H9 (cell line): ENCODE data around the gene GPR21. TPM values are rescaled to one million over a fixed set of nuclear protein-coding genes. Genes with fewer than 3 reads are reported as not detected.
A peak's percentile ranks its signal among the peaks of the same experiment; 100 is the strongest.

Experiments used
- DNase-seq: peaks from one replicate; pipeline ENCODE4 v3.0.0-alpha.2; 2017
- H2AFZ ChIP-seq: one replicate; pipeline ENCODE4 v1.6.1; 2013; ENCODE audit warnings: mild to moderate bottlenecking, low read length, control low read depth, moderate library complexity
- H2AK5ac ChIP-seq: 2 replicates; pipeline ENCODE4 v1.6.1; 2013; ENCODE audit warnings: low read length, control low read depth, mixed read lengths; ENCODE audit not compliant: insufficient read length
- H2BK120ac ChIP-seq: one replicate; pipeline ENCODE4 v1.6.1; 2013; ENCODE audit warnings: low read depth, mild to moderate bottlenecking, low read length, control low read depth, inconsistent platforms; ENCODE audit not compliant: poor library complexity, severe bottlenecking
- H2BK12ac ChIP-seq: 2 replicates; pipeline ENCODE4 v1.6.1; 2013; ENCODE audit warnings: low read length, control low read depth, mixed read lengths, low read depth; ENCODE audit not compliant: insufficient read length
- H2BK15ac ChIP-seq: 2 replicates; pipeline ENCODE4 v1.6.1; 2013; ENCODE audit warnings: low read depth, low read length, control low read depth
- H2BK20ac ChIP-seq: one replicate; pipeline ENCODE4 v1.6.1; 2013; ENCODE audit warnings: low read depth, mild to moderate bottlenecking, low read length, control low read depth, inconsistent platforms; ENCODE audit not compliant: poor library complexity, severe bottlenecking
- H2BK5ac ChIP-seq: 2 replicates; pipeline ENCODE4 v1.6.1; 2013; ENCODE audit warnings: low read length, control low read depth, mixed read lengths; ENCODE audit not compliant: insufficient read length
- H3K14ac ChIP-seq: 2 replicates; pipeline ENCODE4 v1.6.1; 2013; ENCODE audit warnings: low read length, control low read depth; ENCODE audit not compliant: insufficient read depth
- H3K18ac ChIP-seq: 2 replicates; pipeline ENCODE4 v1.6.1; 2013; ENCODE audit warnings: low read depth, mild to moderate bottlenecking, mixed read lengths, low read length, control low read depth; ENCODE audit not compliant: insufficient read length
- H3K23ac ChIP-seq: 2 replicates; pipeline ENCODE4 v1.6.1; 2013; ENCODE audit warnings: low read length, control low read depth, mixed read lengths, low read depth; ENCODE audit not compliant: insufficient read length
- H3K23me2 ChIP-seq: 2 replicates; pipeline ENCODE4 v1.6.1; 2013; ENCODE audit warnings: low read depth, mild to moderate bottlenecking, mixed read lengths, low read length, control low read depth; ENCODE audit not compliant: insufficient read length, poor library complexity, severe bottlenecking
- H3K27ac ChIP-seq: 2 replicates; pipeline ENCODE4 v1.5.1; 2013; ENCODE audit warnings: low read length, control low read depth, mixed read lengths, low read depth; ENCODE audit not compliant: insufficient read length
- H3K27me3 ChIP-seq: 2 replicates; pipeline ENCODE4 v1.6.1; 2013; ENCODE audit warnings: low read length, control low read depth, inconsistent platforms; ENCODE audit not compliant: insufficient read depth
- H3K4ac ChIP-seq: 2 replicates; pipeline ENCODE4 v1.6.1; 2013; ENCODE audit warnings: low read depth, mild to moderate bottlenecking, control low read depth, inconsistent platforms, low read length, moderate library complexity
- H3K4me1 ChIP-seq: 2 replicates; pipeline ENCODE4 v1.6.1; 2013; ENCODE audit warnings: low read length, control low read depth, inconsistent platforms; ENCODE audit not compliant: insufficient read depth
- H3K4me2 ChIP-seq: 2 replicates; pipeline ENCODE4 v1.6.1; 2013; ENCODE audit warnings: low read length, control low read depth, mixed read lengths; ENCODE audit not compliant: insufficient read length, insufficient read depth
- H3K56ac ChIP-seq: 2 replicates; pipeline ENCODE4 v1.6.1; 2013; ENCODE audit warnings: low read depth, mild to moderate bottlenecking, mixed read lengths, low read length, control low read depth; ENCODE audit not compliant: insufficient read length
- H3K79me1 ChIP-seq: 2 replicates; pipeline ENCODE4 v1.6.1; 2013; ENCODE audit warnings: low read depth, mild to moderate bottlenecking, moderate library complexity, low read length, control low read depth, inconsistent platforms; ENCODE audit not compliant: insufficient read depth, poor library complexity, severe bottlenecking
- H3K79me2 ChIP-seq: 2 replicates; pipeline ENCODE4 v1.6.1; 2013; ENCODE audit warnings: low read length, control low read depth, inconsistent platforms; ENCODE audit not compliant: insufficient read depth
- H3K9ac ChIP-seq: 2 replicates; pipeline ENCODE4 v1.6.1; 2013; ENCODE audit warnings: low read length, control low read depth, mixed read lengths; ENCODE audit not compliant: insufficient read length; ENCODE audit errors: extremely low read depth
- H3K9me3 ChIP-seq: one replicate; pipeline ENCODE4 v1.6.1; 2013; ENCODE audit warnings: low read depth, low read length, inconsistent platforms; ENCODE audit not compliant: control insufficient read depth
- H3T11ph ChIP-seq: one replicate; pipeline ENCODE4 v1.6.1; 2013; ENCODE audit warnings: mild to moderate bottlenecking, low read length, control low read depth, inconsistent platforms
- H4K20me1 ChIP-seq: one replicate; pipeline ENCODE4 v1.6.1; 2013; ENCODE audit not compliant: control insufficient read depth, insufficient read length, insufficient read depth
- H4K5ac ChIP-seq: 2 replicates; pipeline ENCODE4 v1.6.1; 2013; ENCODE audit warnings: low read depth, mild to moderate bottlenecking, mixed read lengths, low read length, control low read depth; ENCODE audit not compliant: insufficient read length
- H4K8ac ChIP-seq: replicated peaks from 2 replicates; pipeline ENCODE4 v1.6.1; 2013; ENCODE audit warnings: low read length, control low read depth, mixed read lengths, low read depth; ENCODE audit not compliant: insufficient read length
- H4K91ac ChIP-seq: 2 replicates; pipeline ENCODE4 v1.6.1; 2013; ENCODE audit warnings: low read depth, mild to moderate bottlenecking, moderate library complexity, mixed read lengths, low read length, control low read depth; ENCODE audit not compliant: insufficient read length
- H3K27ac Mint-ChIP-seq, 3 experiments: 2 replicates in 2 of 3; 3 replicates in 1 of 3; pipeline ENCODE4 v1.8.0; 2020 to 2021; ENCODE audit warnings: mixed read lengths in 3 of 3, mild to moderate bottlenecking in 1 of 3, moderate library complexity in 1 of 3
- H3K27me3 Mint-ChIP-seq: 2 replicates; pipeline ENCODE4 v1.8.0; 2021; ENCODE audit warnings: low read depth, mild to moderate bottlenecking, moderate library complexity, mixed read lengths
- H3K36me3 Mint-ChIP-seq, 3 experiments: 2 replicates in 2 of 3; 3 replicates in 1 of 3; pipeline ENCODE4 v1.8.0; 2020 to 2021; ENCODE audit warnings: low read depth in 3 of 3, mixed read lengths in 3 of 3; ENCODE audit not compliant: insufficient read depth in 1 of 3
- H3K4me1 Mint-ChIP-seq, 2 experiments: 2 replicates each; pipeline ENCODE4 v1.8.0; 2020; ENCODE audit warnings: mixed read lengths in 2 of 2
- H3K4me3 Mint-ChIP-seq, 2 experiments: 2 replicates in 1 of 2; 3 replicates in 1 of 2; pipeline ENCODE4 v1.8.0; 2020 to 2021; ENCODE audit warnings: mild to moderate bottlenecking in 2 of 2, mixed read lengths in 2 of 2, moderate library complexity in 1 of 2
- H3K9me3 Mint-ChIP-seq, 2 experiments: 2 replicates in 1 of 2; 3 replicates in 1 of 2; pipeline ENCODE4 v1.8.0; 2020; ENCODE audit warnings: mild to moderate bottlenecking in 2 of 2, mixed read lengths in 2 of 2, moderate library complexity in 1 of 2
- total RNA-seq: library from RNA; stranded (reverse); gene quantifications from 2 replicates; pipeline ENCODE4 v1.2.1, GENCODE V29; 2021
- TF ChIP-seq, protein P1 (sequence below): fragments of 200-600 bp; sonication (generic); conservative IDR thresholded peaks from 3 replicates; pipeline ENCODE4 v1.8.0; 2021; ENCODE audit warnings: antibody characterized with exemption, mild to moderate bottlenecking

The GPR21 gene
- total RNA-seq, 1 experiment from 2014 or later: 0.87 TPM

DNA sequence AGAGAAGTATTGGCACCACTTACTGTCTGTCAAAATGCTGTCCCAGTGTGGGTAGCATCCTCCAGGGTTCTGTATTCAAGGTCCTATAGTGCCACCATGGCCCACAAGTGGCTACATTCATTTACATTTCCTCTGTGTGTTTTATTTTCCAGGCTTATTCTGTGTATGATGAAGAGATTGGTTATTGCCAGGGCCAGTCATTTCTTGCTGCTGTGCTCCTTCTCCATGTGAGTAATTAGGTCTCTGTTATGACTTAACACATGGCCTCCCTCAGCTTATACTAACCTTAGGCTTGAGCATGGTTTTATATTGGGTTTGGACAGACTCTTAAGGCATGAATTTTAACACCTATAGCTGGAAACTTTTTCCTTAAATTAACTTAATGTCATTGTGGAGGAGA lies 36.7 kb downstream of the GPR21 start:
- Histone ChIP-seq H2BK120ac (no peak overlapping the region), H2AK5ac (no peak overlapping the region), H4K20me1 (no peaks in the 10 kb centered on the region), H4K5ac (no peak overlapping the region), H2BK20ac (no peak overlapping the region), H4K8ac (no peak overlapping the region), H3T11ph (no peak overlapping the region), H3K9me3 (no peaks in the 10 kb centered on the region), H3K79me1 (no peaks in the 10 kb centered on the region), H2BK12ac (no peak overlapping the region), H3K18ac (no peak overlapping the region), H2BK15ac (no peak overlapping the region), H3K4me2 (no peak overlapping the region), H4K91ac (no peak overlapping the region), H3K4ac (no peak overlapping the region), H3K14ac (no peak overlapping the region), H3K56ac (no peak overlapping the region), H3K23me2 (no peaks in the 10 kb centered on the region), H3K27me3 (no peaks in the 10 kb centered on the region), H3K23ac (no peak overlapping the region), H3K4me1 (peaks cover 11% of the 10 kb centered on the region; the same call in 1 of the 2 replicates), H2AFZ (no peak overlapping the region), H3K79me2 (no peaks in the 10 kb centered on the region), H3K27ac (no peak overlapping the region), H3K9ac (no peak overlapping the region), H2BK5ac (no peak overlapping the region)
- Mint-ChIP-seq H3K27me3 (no peaks in the 10 kb centered on the region), H3K27ac (peak overlapping the region in 1 of 3 experiments; percentile 16; a peak in 1 of 7 replicates), H3K9me3 (no peaks in the 10 kb centered on the region), H3K4me1 (peaks cover 36 to 42% of the 10 kb centered on the region in 2 experiments), H3K36me3 (peaks cover 4 to 51% (median 42%) of the 10 kb centered on the region in 3 experiments; a peak in 6 of 7 replicates), H3K4me3 (no peak overlapping the region)
- TF ChIP-seq, protein P1, sequence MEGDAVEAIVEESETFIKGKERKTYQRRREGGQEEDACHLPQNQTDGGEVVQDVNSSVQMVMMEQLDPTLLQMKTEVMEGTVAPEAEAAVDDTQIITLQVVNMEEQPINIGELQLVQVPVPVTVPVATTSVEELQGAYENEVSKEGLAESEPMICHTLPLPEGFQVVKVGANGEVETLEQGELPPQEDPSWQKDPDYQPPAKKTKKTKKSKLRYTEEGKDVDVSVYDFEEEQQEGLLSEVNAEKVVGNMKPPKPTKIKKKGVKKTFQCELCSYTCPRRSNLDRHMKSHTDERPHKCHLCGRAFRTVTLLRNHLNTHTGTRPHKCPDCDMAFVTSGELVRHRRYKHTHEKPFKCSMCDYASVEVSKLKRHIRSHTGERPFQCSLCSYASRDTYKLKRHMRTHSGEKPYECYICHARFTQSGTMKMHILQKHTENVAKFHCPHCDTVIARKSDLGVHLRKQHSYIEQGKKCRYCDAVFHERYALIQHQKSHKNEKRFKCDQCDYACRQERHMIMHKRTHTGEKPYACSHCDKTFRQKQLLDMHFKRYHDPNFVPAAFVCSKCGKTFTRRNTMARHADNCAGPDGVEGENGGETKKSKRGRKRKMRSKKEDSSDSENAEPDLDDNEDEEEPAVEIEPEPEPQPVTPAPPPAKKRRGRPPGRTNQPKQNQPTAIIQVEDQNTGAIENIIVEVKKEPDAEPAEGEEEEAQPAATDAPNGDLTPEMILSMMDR: no peak
- DNase-seq: no peak
